PC-9 (cell line): Measurements from ENCODE around the gene SERPINC1. TPM values are rescaled to one million over a fixed set of nuclear protein-coding genes. Genes with fewer than 3 reads are reported as not detected.
"Not testable (repeated sequence)": the region's sequence is repeated elsewhere in the genome, so short reads cannot be mapped to it uniquely, and the experiment has no call there.

Experiments used
- BruUV-seq: library from RNA; stranded (reverse); fragments of 400-500 nt; replicated peaks from 2 replicates; lab custom pipeline; 2021; lab: Mats Ljungman, UMichigan
- CTCF ChIA-PET: fragments of 300-600 bp; sonication (Branson Sonifier 250); formaldehyde crosslinking; loops from one replicate; lab custom pipeline; 2022; ENCODE audit warnings: antibody characterized with exemption; lab: Charles Lee
- POLR2A ChIA-PET: fragments of 300-600 bp; sonication (Branson Sonifier 250); formaldehyde crosslinking; loops from one replicate; lab custom pipeline; 2022; ENCODE audit warnings: antibody characterized with exemption; ENCODE audit not compliant: unreplicated experiment; lab: Charles Lee
- DNase-seq, 2 experiments: peaks; one replicate each; pipeline versions ENCODE4 v3.0.0 to v3.0.0-alpha.2; 2015 to 2022; ENCODE audit warnings: mixed read lengths in 1 of 2
- H2AFZ ChIP-seq: fragments of 200-600 bp; sonication (generic); 2 replicates; pipeline ENCODE4 v1.8.1; 2017; ENCODE audit warnings: antibody characterized with exemption
- H3F3A ChIP-seq: fragments of 200-600 bp; sonication (generic); 2 replicates; pipeline ENCODE4 v1.8.1; 2017; ENCODE audit warnings: antibody characterized with exemption, mild to moderate bottlenecking, low read depth; ENCODE audit not compliant: insufficient read depth
- H3K27ac ChIP-seq: fragments of 200-600 bp; sonication (generic); 2 replicates; pipeline ENCODE4 v1.6.1; 2016; ENCODE audit warnings: mixed run types
- H3K27me3 ChIP-seq: fragments of 200-600 bp; sonication (generic); 2 replicates; pipeline ENCODE4 v1.6.1; 2016; ENCODE audit warnings: low read depth, mixed run types; ENCODE audit not compliant: insufficient read depth
- H3K36me3 ChIP-seq: fragments of 200-600 bp; sonication (generic); 2 replicates; pipeline ENCODE4 v1.6.1; 2016; ENCODE audit warnings: low read depth, mixed run types
- H3K4me1 ChIP-seq: fragments of 200-600 bp; sonication (generic); replicated peaks from 2 replicates; pipeline ENCODE4 v1.6.1; 2016; ENCODE audit warnings: mixed run types; ENCODE audit not compliant: insufficient read depth
- H3K4me2 ChIP-seq: fragments of 200-600 bp; sonication (generic); 2 replicates; pipeline ENCODE4 v1.6.1; 2017; ENCODE audit warnings: mixed run types
- H3K4me3 ChIP-seq: fragments of 200-600 bp; sonication (generic); 2 replicates; pipeline ENCODE4 v1.6.1; 2016; ENCODE audit warnings: mixed run types
- H3K79me2 ChIP-seq: fragments of 200-600 bp; sonication (generic); 2 replicates; pipeline ENCODE4 v1.6.1; 2017; ENCODE audit warnings: low read depth, mixed run types
- H3K9me2 ChIP-seq: fragments of 200-600 bp; sonication (generic); 2 replicates; pipeline ENCODE4 v1.8.1; 2017; ENCODE audit warnings: mild to moderate bottlenecking; ENCODE audit not compliant: insufficient read depth
- H3K9me3 ChIP-seq: fragments of 200-600 bp; sonication (generic); 2 replicates; pipeline ENCODE4 v1.8.1; 2016; ENCODE audit warnings: low read depth; ENCODE audit not compliant: insufficient read depth
- H4K20me1 ChIP-seq: fragments of 200-600 bp; sonication (generic); 2 replicates; pipeline ENCODE4 v1.8.1; 2017; ENCODE audit not compliant: insufficient read depth
- EZH2 ChIP-seq: fragments of 200-600 bp; sonication (generic); IDR thresholded peaks from 2 replicates; pipeline ENCODE4 v1.8.0; 2017; ENCODE audit warnings: antibody characterized with exemption, low read depth
- intact Hi-C: fragments of 100-400 bp; cut with micrococcal nuclease; formaldehyde crosslinking; loops from one replicate; pipeline ENCODE4 v1.10.0; 2022; ENCODE audit not compliant: unreplicated experiment
- total RNA-seq: library from RNA; stranded (reverse); gene quantifications from 2 replicates; pipeline ENCODE4 v1.2.3, GENCODE V29; 2021
- TF ChIP-seq, protein P1 (sequence below): fragments of 200-600 bp; sonication (generic); conservative IDR thresholded peaks from 2 replicates; pipeline ENCODE4 v1.6.1; 2017; ENCODE audit warnings: mixed run types, antibody characterized with exemption, mild to moderate bottlenecking, moderate library complexity

The SERPINC1 gene
- total RNA-seq, 1 experiment from 2014 or later, result 0.44 TPM

DNA sequence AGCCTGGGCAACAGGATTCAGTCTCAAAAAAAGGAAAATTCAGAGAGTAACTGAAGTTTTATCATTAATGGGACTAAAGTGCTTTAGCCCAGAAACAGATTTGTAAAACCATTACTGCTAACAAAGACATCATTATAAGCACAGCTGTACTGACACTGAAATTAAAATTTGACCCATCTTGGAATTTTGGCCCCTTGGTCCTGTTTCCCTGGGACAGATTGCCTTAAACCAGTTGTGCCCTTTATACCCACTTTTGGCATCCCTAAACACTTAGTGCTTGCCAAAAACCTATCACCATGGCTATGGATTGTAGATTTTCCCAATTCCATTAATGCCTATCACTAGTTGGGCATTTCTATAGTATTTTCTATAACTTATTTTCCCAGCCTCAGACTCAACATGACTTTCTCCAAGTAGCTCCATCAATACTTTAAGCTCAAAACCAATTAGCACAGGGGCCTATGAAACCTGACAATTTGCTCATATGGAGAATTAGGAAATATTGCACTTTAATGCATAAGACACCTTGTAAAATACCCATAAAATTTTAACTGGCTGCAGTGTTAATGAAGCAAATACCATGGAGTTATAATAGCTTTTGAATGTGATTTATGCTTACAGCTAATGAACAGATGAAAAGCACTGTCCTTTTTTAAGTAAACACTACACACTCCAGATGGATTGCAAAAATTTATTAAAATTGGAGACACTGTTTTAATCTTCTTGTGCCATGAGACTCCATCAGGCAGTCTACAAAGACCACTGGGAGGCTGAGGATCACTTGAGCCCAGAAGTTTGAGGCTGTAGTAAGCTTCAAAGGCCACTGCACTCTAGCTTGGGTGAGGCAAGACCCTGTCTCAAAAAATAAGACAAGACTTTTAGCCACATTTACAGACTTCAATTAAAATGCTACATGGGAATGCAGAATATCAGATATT is 53.6 kb downstream of the SERPINC1 start:
- no TSS peak for BruUV-seq
- intact Hi-C loops, result loop anchor here (10.0 kb wide), 2 partner anchors 211 to 1329 kb away; partner anchors contain the start of gene SUCO
- Histone ChIP-seq H3K79me2 (peaks cover 34% of the 10 kb centered on the region), H3K4me3 (no peak overlapping the region), H3K27me3 (no peaks in the 10 kb centered on the region), H3K36me3 (peaks cover 49% of the 10 kb centered on the region), H4K20me1 (peaks cover 52% of the 10 kb centered on the region), H3K27ac (peak overlapping the region; percentile 91), H3K4me1 (peaks cover 25% of the 10 kb centered on the region), H3K9me2 (no peaks in the 10 kb centered on the region), H3F3A (peaks cover 82% of the 10 kb centered on the region), H3K9me3 (no peaks in the 10 kb centered on the region), H3K4me2 (peak overlapping the region; percentile 96), H2AFZ (no peak overlapping the region)
- ChIA-PET POLR2A (interaction anchor here (0.6 to 0.7 kb wide), 4 partner anchors 38 to 356 kb away, joined by 3 to 6 read pairs (median 4); no protein-coding TSS in a partner anchor), CTCF (no interaction called here)
- DNase-seq, result no peak
- TF ChIP-seq, protein P1, sequence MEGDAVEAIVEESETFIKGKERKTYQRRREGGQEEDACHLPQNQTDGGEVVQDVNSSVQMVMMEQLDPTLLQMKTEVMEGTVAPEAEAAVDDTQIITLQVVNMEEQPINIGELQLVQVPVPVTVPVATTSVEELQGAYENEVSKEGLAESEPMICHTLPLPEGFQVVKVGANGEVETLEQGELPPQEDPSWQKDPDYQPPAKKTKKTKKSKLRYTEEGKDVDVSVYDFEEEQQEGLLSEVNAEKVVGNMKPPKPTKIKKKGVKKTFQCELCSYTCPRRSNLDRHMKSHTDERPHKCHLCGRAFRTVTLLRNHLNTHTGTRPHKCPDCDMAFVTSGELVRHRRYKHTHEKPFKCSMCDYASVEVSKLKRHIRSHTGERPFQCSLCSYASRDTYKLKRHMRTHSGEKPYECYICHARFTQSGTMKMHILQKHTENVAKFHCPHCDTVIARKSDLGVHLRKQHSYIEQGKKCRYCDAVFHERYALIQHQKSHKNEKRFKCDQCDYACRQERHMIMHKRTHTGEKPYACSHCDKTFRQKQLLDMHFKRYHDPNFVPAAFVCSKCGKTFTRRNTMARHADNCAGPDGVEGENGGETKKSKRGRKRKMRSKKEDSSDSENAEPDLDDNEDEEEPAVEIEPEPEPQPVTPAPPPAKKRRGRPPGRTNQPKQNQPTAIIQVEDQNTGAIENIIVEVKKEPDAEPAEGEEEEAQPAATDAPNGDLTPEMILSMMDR, result no peak
- TF ChIP-seq EZH2, result no peak

DNA sequence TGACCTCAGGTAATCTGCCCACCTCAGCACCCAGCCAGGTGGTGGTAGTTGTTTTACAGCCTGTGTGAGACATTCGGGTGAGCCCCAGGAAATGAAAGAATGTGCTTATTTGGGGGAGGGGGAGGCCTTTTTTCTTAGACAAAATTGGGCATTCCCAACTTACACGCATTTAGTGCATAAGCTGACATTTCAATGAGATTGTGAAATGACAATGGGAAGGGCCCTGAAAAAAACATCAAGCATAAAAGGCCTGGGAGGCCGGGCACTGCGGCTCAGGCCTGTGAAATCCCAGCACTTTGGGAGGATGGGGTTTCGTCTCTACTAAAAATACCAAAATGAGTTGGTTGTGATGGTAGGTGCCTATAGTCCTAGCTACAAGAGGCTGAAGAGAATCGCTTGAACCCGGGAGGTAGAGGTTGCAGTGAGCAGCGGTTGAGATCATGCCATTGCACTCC is 54.3 kb downstream of the SERPINC1 start:
- BruUV-seq, result no TSS peak
- no peak overlapping the region for H3K4me2 ChIP-seq

DNA sequence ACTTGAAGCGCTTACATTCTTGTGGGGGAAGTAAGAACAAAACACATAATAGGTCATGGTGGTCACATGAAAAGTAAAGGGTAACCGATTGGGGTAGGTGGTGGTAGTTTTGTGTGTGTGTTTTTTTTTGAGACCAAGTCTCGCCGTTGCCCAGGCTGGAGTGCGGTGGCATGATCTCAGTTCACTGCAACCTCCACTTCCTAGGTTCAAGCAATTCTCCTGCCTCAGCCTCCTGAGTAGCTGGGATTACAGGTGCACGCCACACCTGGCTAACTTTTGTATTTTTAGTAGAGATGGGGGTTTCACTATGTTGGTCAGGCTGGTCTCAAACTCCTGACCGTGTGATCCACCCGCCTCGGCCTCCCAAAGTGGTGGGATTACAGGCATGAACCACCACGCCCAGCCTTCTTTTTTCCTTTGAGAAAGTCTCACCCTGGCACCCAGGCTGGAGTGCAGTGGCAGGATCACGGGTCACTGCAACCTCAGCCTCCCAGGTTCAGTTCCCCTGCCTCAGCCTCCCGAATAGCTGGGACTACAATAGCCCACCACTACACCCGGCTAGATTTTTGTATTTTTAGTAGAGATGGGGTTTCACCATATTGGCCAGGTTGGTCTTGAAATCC is 54.9 kb downstream of the SERPINC1 start:
- POLR2A ChIA-PET, DNase-seq, H2AFZ ChIP-seq, BruUV-seq, H3K9me2 ChIP-seq, CTCF ChIA-PET, H3K4me2 ChIP-seq, H3K9me3 ChIP-seq, H3K4me3 ChIP-seq, H3K27me3 ChIP-seq: not testable (repeated sequence)
- Histone ChIP-seq H3K36me3 (peaks cover 49% of the 10 kb centered on the region), H3K27ac (peak overlapping the region; percentile 91), H3K4me1 (peaks cover 25% of the 10 kb centered on the region), H3F3A (peaks cover 77% of the 10 kb centered on the region), H3K79me2 (peaks cover 29% of the 10 kb centered on the region), H4K20me1 (peaks cover 52% of the 10 kb centered on the region)
- intact Hi-C loops, result loop anchor here (10.0 kb wide), 2 partner anchors 213 to 1327 kb away; partner anchors contain the start of gene SUCO

More for the DNA sequence above, 54.3 kb downstream of the SERPINC1 start:
- TF ChIP-seq, protein P1, result no peak
- no peak for TF ChIP-seq EZH2
- no peaks in the 10 kb centered on the region for H3K27me3 ChIP-seq
- H3K9me2 ChIP-seq, result no peaks in the 10 kb centered on the region
- CTCF ChIA-PET, result no interaction called here
- no peak overlapping the region for H2AFZ ChIP-seq
- intact Hi-C loops, result loop anchor here (10.0 kb wide), 2 partner anchors 212 to 1328 kb away; partner anchors contain the start of gene SUCO
- POLR2A ChIA-PET, result no interaction called here
- H3K4me3 ChIP-seq, result no peak overlapping the region
- peaks cover 34% of the 10 kb centered on the region for H3K79me2 ChIP-seq
- H3K9me3 ChIP-seq, result no peaks in the 10 kb centered on the region
- peaks cover 52% of the 10 kb centered on the region for H4K20me1 ChIP-seq
- peaks cover 25% of the 10 kb centered on the region for H3K4me1 ChIP-seq
- H3K36me3 ChIP-seq, result peaks cover 50% of the 10 kb centered on the region
- H3K27ac ChIP-seq, result peak overlapping the region; percentile 91
- H3F3A ChIP-seq, result peaks cover 82% of the 10 kb centered on the region
- no peak for DNase-seq
